ENCODE data around the gene HSPA9. TPM values are rescaled to one million over a fixed set of nuclear protein-coding genes. Genes with fewer than 3 reads are reported as not detected.

Gene HSPA9
- total and polyA plus RNA-seq, 3 experiments from 2014 or later, result 171 to 498 (median 468) TPM

DNA sequence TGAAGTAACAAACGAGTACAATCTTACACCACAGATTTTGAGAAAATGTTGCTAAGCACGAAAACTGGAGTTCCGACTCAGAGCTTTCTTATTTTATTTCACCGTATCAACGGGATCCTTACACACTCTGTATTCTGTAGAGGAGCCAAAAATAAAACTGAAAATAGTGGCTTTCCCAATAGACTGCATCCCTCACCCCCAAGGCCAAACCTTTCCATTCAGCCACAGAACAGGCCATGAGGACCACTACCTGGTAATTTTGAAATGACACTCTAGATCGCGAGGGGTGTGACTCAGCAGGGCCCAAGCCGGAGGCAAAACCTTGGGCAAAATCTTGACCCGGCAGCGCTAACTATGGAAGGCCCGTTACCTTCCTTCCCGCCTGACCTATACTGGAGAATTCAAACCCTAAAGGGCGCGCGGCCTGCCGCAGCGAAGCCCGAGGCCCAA lies 432 bp downstream of the HSPA9 start:
- peaks cover 38% of the 10 kb centered on the region for H3K36me3 ChIP-seq (ENCODE audit: insufficient read depth, low read length)
- H3K9me3 ChIP-seq (ENCODE audit: low read length), result no peaks in the 10 kb centered on the region
- H3K27me3 ChIP-seq (ENCODE audit: insufficient read depth, low read length, poor library complexity, severe bottlenecking), result no peaks in the 10 kb centered on the region
- H3K27ac ChIP-seq (ENCODE audit: low read depth, low read length), result peak overlapping the region; percentile 100
- H3K27me3 Mint-ChIP-seq, result peaks cover 0 to 5% of the 10 kb centered on the region in 2 donors
- peaks cover 0 to 57% (median 11%) of the 10 kb centered on the region in 3 donors for H3K36me3 Mint-ChIP-seq
- peak overlapping the region; percentile 100 for H3K27ac Mint-ChIP-seq
- H3K4me1 Mint-ChIP-seq, result peaks cover 31 to 55% (median 39%) of the 10 kb centered on the region in 3 donors
- ChIA-PET POLR2A (interaction anchor here (0.6 to 2.6 kb wide), 9 partner anchors 9 to 1516 kb away, joined by 3 to 60 read pairs (median 4); partner anchors contain the start of genes EGR1, ETF1, KDM3B and MATR3), CTCF (interaction anchor here (1.5 to 4.5 kb wide), 4 partner anchors 9 to 31 kb away, joined by 3 to 26 read pairs (median 11); partner anchors contain the start of gene ETF1)
- H3K4me3 Mint-ChIP-seq, result peak overlapping the region; percentile 86 to 98 (median 98)
- peaks cover 0 to 1% (median 0%) of the 10 kb centered on the region in 5 donors for H3K9me3 Mint-ChIP-seq
- no peak for DNase-seq
- peaks cover 33% of the 10 kb centered on the region for H3K4me1 ChIP-seq (ENCODE audit: insufficient read depth, low read length)
- H3K4me3 ChIP-seq (ENCODE audit: low read length), result peak overlapping the region; percentile 97

DNA sequence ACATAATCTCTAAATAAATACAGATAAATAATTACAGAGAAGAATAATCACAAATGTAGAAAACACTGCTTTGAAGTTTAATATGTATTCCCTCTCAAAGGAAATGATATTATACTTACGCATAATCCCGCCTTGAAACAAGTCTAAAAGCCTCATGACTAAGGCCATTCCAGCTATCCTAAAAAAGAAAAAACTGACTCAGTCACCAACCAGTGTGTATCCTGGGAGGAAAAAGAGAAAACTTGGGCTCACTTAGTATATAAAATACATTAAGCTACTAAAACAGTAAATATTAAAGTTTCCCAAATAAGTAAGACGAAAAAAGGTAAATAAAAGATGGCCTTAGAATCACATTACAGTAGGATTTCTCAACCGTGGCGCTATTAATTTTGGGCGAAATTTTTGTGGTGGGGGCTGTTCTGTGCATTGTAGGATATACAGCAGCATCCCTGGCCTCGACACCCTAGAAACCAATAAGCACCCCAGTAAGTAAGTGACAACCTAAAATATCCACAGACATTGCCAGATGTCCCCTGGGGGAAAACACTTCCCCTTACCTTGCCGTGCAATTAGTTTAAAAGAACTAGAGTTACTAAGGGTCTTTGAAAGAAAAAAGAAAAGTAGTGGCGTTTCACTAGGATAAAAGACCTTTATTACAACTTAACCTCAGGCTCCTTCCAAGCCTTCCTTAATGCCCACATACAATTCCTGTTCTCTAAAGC lies 1.1 kb downstream of the HSPA9 start:
- H3K27ac ChIP-seq (ENCODE audit: low read depth, low read length), result peak overlapping the region; percentile 100
- peak overlapping the region; percentile 100 for H3K27ac Mint-ChIP-seq
- H3K27me3 Mint-ChIP-seq, result peaks cover 0 to 5% of the 10 kb centered on the region in 2 donors
- no peak for DNase-seq
- no peaks in the 10 kb centered on the region for H3K9me3 ChIP-seq (ENCODE audit: low read length)
- H3K4me3 Mint-ChIP-seq, result peak overlapping the region; percentile 86 to 98 (median 98)
- peak overlapping the region; percentile 97 for H3K4me3 ChIP-seq (ENCODE audit: low read length)
- no peaks in the 10 kb centered on the region for H3K27me3 ChIP-seq (ENCODE audit: insufficient read depth, low read length, poor library complexity, severe bottlenecking)
- peaks cover 34% of the 10 kb centered on the region for H3K4me1 ChIP-seq (ENCODE audit: insufficient read depth, low read length)
- ChIA-PET POLR2A (interaction anchor here (0.7 to 2.6 kb wide), 5 partner anchors 8 to 768 kb away, joined by 4 to 60 read pairs (median 11); partner anchors contain the start of genes ETF1 and PAIP2), CTCF (interaction anchor here (0.6 to 4.5 kb wide), 5 partner anchors 8 to 222 kb away, joined by 3 to 26 read pairs (median 4); partner anchors contain the start of genes ETF1 and KDM3B)
- H3K4me1 Mint-ChIP-seq, result peaks cover 34 to 58% (median 39%) of the 10 kb centered on the region in 3 donors
- H3K36me3 Mint-ChIP-seq, result peaks cover 0 to 63% (median 12%) of the 10 kb centered on the region in 3 donors
- H3K9me3 Mint-ChIP-seq, result peaks cover 0 to 1% (median 0%) of the 10 kb centered on the region in 5 donors
- H3K36me3 ChIP-seq (ENCODE audit: insufficient read depth, low read length), result peaks cover 40% of the 10 kb centered on the region

DNA sequence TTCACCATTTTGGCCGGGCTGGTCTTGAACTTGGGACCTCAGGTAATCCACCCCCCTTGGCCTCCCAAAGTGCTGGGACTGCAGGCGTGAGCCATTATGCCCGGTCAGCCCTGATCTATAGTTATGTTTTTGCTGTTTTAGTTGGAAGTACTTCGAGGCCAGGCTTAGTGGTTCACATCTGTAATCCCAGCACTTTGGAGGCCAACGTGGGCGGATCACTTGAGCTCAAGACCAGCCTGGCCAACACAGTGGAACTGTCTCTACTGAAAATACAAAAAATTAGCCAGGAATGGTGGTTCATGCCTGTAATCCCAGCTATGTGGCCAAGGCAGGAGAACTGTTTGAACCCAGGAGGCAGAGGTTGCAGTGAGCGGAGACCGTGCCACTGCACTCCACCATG lies 2.0 kb downstream of the HSPA9 start:
- POLR2A ChIA-PET, result interaction anchor here (0.7 to 1.0 kb wide), 2 partner anchors 84 to 220 kb away, joined by 6 to 11 read pairs; no protein-coding TSS in a partner anchor
- Histone ChIP-seq H3K27me3 (ENCODE audit: insufficient read depth, low read length, poor library complexity, severe bottlenecking) (no peaks in the 10 kb centered on the region), H3K4me3 (ENCODE audit: low read length) (no peak overlapping the region), H3K9me3 (ENCODE audit: low read length) (no peaks in the 10 kb centered on the region), H3K36me3 (ENCODE audit: insufficient read depth, low read length) (peaks cover 47% of the 10 kb centered on the region), H3K27ac (ENCODE audit: low read depth, low read length) (peak overlapping the region; percentile 100), H3K4me1 (ENCODE audit: insufficient read depth, low read length) (peaks cover 34% of the 10 kb centered on the region)
- H3K27ac Mint-ChIP-seq, result peak overlapping the region in 5 of 8 donors; percentile 42 to 100 (median 78)
- peaks cover 6 to 72% (median 19%) of the 10 kb centered on the region in 3 donors for H3K36me3 Mint-ChIP-seq
- CTCF ChIA-PET, result interaction anchor here (0.6 to 1.5 kb wide), 2 partner anchors 110 to 221 kb away, joined by 3 to 4 read pairs; partner anchors contain the start of gene KDM3B
- H3K4me3 Mint-ChIP-seq, result peak overlapping the region in 4 of 7 donors; percentile 44 to 98 (median 65)
- peaks cover 0 to 5% of the 10 kb centered on the region in 2 donors for H3K27me3 Mint-ChIP-seq
- peaks cover 0 to 1% (median 0%) of the 10 kb centered on the region in 5 donors for H3K9me3 Mint-ChIP-seq
- peaks cover 42 to 65% (median 48%) of the 10 kb centered on the region in 3 donors for H3K4me1 Mint-ChIP-seq
- no peak for DNase-seq

DNA sequence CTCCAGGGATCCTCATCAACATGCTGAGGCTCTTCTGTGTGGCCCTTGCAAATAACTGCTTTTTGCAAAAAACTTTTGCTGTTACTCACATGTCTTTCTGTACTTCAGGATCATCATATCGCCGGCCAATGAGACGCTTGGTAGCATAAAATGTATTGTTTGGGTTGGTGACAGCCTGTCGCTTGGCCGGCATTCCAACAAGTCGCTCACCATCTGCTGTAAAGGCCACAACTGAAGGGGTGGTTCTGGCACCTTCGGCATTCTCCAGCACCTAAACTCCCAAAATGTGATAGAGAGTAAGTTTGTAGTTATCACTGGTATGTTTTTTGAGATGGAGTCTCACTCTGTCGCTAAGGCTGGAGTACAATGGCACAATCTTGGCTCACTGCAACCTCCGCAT lies 4.3 kb downstream of the HSPA9 start:
- no peaks in the 10 kb centered on the region for H3K27me3 ChIP-seq (ENCODE audit: insufficient read depth, low read length, poor library complexity, severe bottlenecking)
- Mint-ChIP-seq H3K27me3 (peaks cover 0 to 5% of the 10 kb centered on the region in 2 donors), H3K4me3 (peak overlapping the region in 1 of 7 donors; percentile 25), H3K27ac (peak overlapping the region in 5 of 8 donors; percentile 38 to 90 (median 58)), H3K4me1 (peaks cover 61 to 85% (median 68%) of the 10 kb centered on the region in 3 donors), H3K9me3 (peaks cover 0 to under 1% (median 0%) of the 10 kb centered on the region in 5 donors), H3K36me3 (peaks cover 13 to 93% (median 32%) of the 10 kb centered on the region in 3 donors)
- no peak overlapping the region for H3K4me3 ChIP-seq (ENCODE audit: low read length)
- POLR2A ChIA-PET, result no interaction called here
- CTCF ChIA-PET, result no interaction called here
- DNase-seq, result no peak
- H3K9me3 ChIP-seq (ENCODE audit: low read length), result no peaks in the 10 kb centered on the region
- H3K4me1 ChIP-seq (ENCODE audit: insufficient read depth, low read length), result peaks cover 38% of the 10 kb centered on the region
- peaks cover 70% of the 10 kb centered on the region for H3K36me3 ChIP-seq (ENCODE audit: insufficient read depth, low read length)
- no peak overlapping the region for H3K27ac ChIP-seq (ENCODE audit: low read depth, low read length)

DNA sequence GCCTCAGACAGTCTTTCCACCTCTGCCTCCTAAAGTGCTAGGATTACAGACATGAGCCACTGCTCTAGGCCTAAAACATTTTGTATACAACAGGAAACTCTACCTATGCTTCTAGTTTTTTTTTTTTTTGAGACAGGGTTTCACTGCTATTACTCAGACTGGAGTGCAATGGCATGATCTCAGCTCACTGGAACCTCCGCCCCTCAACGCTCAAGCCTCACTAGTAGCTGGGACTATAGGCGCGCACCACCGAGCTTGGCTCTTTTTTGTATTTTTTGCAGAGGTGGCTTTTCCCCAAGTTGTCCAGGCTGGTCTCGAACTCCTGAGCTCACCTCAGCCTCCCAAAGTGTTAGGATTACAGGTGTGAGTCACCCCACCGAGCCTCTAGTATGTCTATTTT lies 5.4 kb downstream of the HSPA9 start:
- Histone ChIP-seq H3K4me1 (ENCODE audit: insufficient read depth, low read length) (peaks cover 47% of the 10 kb centered on the region), H3K36me3 (ENCODE audit: insufficient read depth, low read length) (peaks cover 79% of the 10 kb centered on the region), H3K4me3 (ENCODE audit: low read length) (no peak overlapping the region), H3K27me3 (ENCODE audit: insufficient read depth, low read length, poor library complexity, severe bottlenecking) (no peaks in the 10 kb centered on the region), H3K27ac (ENCODE audit: low read depth, low read length) (no peak overlapping the region), H3K9me3 (ENCODE audit: low read length) (no peaks in the 10 kb centered on the region)
- Mint-ChIP-seq H3K4me1 (peaks cover 65 to 86% (median 74%) of the 10 kb centered on the region in 3 donors), H3K4me3 (peak overlapping the region in 1 of 7 donors; percentile 72), H3K36me3 (peaks cover 17 to 93% (median 36%) of the 10 kb centered on the region in 3 donors), H3K9me3 (no peaks in the 10 kb centered on the region), H3K27ac (peak overlapping the region in 5 of 8 donors; percentile 13 to 90 (median 74)), H3K27me3 (no peaks in the 10 kb centered on the region)
- DNase-seq, result no peak
- CTCF ChIA-PET, result no interaction called here
- POLR2A ChIA-PET, result no interaction called here

DNA sequence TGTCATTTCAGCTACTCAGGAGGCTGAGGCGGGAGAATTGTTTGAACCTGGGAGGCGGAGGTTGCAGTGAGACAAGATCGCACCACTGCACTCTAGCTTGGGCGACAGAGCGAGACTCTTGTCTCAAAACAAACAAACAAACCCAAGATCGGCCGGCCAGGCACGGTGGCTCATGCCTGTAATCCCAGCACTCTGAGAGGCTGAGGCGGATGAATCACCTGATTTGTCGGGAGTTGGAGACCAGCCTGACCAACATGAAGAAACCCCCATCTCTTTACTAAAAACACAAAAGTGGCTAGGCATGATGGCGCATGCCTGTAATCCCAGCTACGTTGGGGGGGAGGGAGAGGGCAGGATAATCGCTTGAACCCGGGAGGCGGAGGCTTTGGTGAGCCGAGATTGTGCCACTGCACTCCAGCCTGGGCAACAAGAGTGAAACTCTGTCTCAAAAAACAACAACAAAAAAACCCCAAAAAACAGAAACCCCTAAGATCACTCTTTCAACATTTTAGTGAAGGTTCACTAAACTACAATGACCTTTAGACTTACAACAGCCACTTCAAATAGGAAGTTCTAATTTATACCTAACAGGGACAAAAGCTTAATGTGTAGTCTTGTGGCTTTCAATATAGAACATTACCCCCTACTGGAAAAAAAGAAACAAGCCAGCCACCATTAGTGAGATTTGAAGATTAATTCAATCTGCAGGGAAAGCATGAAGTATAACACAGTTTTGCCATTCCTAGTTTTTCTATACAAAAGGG lies 7.0 kb downstream of the HSPA9 start:
- H3K27me3 ChIP-seq (ENCODE audit: insufficient read depth, low read length, poor library complexity, severe bottlenecking), result no peaks in the 10 kb centered on the region
- peaks cover 43% of the 10 kb centered on the region for H3K4me1 ChIP-seq (ENCODE audit: insufficient read depth, low read length)
- Mint-ChIP-seq H3K9me3 (no peaks in the 10 kb centered on the region), H3K4me1 (peaks cover 61 to 86% (median 73%) of the 10 kb centered on the region in 3 donors), H3K36me3 (peaks cover 17 to 93% (median 42%) of the 10 kb centered on the region in 3 donors), H3K4me3 (peak overlapping the region in 1 of 7 donors; percentile 40), H3K27me3 (no peaks in the 10 kb centered on the region), H3K27ac (peak overlapping the region; percentile 42 to 100 (median 90))
- no peaks in the 10 kb centered on the region for H3K9me3 ChIP-seq (ENCODE audit: low read length)
- H3K27ac ChIP-seq (ENCODE audit: low read depth, low read length), result no peak overlapping the region
- POLR2A ChIA-PET, result no interaction called here
- H3K36me3 ChIP-seq (ENCODE audit: insufficient read depth, low read length), result peaks cover 80% of the 10 kb centered on the region
- DNase-seq, result no peak
- CTCF ChIA-PET, result interaction anchor here (1.3 kb wide), 1 partner anchor 20 kb away, joined by 3 read pairs; no protein-coding TSS in a partner anchor
- H3K4me3 ChIP-seq (ENCODE audit: low read length), result no peak overlapping the region

DNA sequence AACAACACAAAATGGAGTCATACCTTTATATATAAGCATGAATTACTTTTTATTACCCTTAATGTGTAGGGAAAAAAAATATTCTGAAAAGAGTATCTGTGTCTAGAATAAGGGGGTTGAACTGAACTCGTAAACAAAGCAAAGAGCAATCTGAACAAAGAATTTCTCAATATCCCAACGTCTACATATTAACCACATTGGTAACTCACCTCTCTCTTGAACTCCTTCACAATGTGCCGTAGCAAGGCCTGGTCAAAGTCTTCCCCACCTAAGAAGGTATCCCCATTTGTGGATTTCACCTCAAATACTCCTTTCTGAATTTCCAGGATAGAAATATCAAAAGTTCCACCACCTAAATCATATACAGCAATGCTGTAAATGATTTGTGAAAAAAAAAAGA lies 8.4 kb downstream of the HSPA9 start:
- no peaks in the 10 kb centered on the region for H3K27me3 ChIP-seq (ENCODE audit: insufficient read depth, low read length, poor library complexity, severe bottlenecking)
- H3K27ac Mint-ChIP-seq, result peak overlapping the region; percentile 40 to 100 (median 94)
- H3K36me3 Mint-ChIP-seq, result peaks cover 17 to 85% (median 36%) of the 10 kb centered on the region in 3 donors
- ChIA-PET POLR2A (interaction anchor here (2.2 to 2.3 kb wide), 2 partner anchors 8 to 23 kb away, joined by 17 to 26 read pairs; partner anchors contain the start of genes ETF1 and HSPA9), CTCF (interaction anchor here (1.0 to 2.3 kb wide), 3 partner anchors 9 to 18 kb away, joined by 3 to 18 read pairs (median 6); partner anchors contain the start of gene HSPA9)
- H3K4me1 Mint-ChIP-seq, result peaks cover 63 to 83% (median 71%) of the 10 kb centered on the region in 3 donors
- H3K27me3 Mint-ChIP-seq, result no peaks in the 10 kb centered on the region
- no peak overlapping the region for H3K27ac ChIP-seq (ENCODE audit: low read depth, low read length)
- peaks cover 70% of the 10 kb centered on the region for H3K36me3 ChIP-seq (ENCODE audit: insufficient read depth, low read length)
- peak overlapping the region; percentile 5 to 66 (median 57) for H3K4me3 Mint-ChIP-seq
- H3K4me1 ChIP-seq (ENCODE audit: insufficient read depth, low read length), result peaks cover 35% of the 10 kb centered on the region
- H3K9me3 ChIP-seq (ENCODE audit: low read length), result no peaks in the 10 kb centered on the region
- no peak overlapping the region for H3K4me3 ChIP-seq (ENCODE audit: low read length)
- H3K9me3 Mint-ChIP-seq, result no peaks in the 10 kb centered on the region
- DNase-seq, result no peak

Data from CD8-positive, alpha-beta memory T cell (primary cell).